ENCODE data around the gene SYNE1. TPM values are rescaled to one million over a fixed set of nuclear protein-coding genes. Genes with fewer than 3 reads are reported as not detected.
A peak's percentile ranks its signal among the peaks of the same experiment; 100 is the strongest.

SYNE1 gene
- total and polyA plus RNA-seq, 9 donors, result 70.4 to 279 (median 154) TPM

DNA sequence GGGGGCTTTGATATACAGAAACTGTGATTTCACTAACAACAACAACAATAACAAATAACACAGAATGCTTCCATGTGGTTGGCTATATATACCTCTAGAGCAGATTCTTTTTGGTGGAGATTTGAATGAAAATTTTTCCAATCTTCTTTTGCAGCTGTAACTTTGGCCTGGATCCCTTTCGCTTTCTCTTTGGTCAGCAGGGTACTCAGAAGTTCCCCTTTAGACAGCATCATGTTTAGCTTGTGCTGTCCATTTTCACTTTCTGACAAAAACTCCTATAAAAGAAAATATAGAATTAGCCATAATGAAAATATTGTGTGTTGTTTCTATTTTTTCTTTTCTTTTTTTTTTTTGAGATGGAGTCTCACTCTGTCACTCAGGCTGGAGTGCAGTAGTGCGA lies 264.2 kb downstream of the SYNE1 start:
- WGBS, 3 donors, result 95 to 96% (median 96%) methylated on average over 2 of the region's 2 CpGs
- Histone ChIP-seq H3K9me3 (no peaks in the 10 kb centered on the region), H3K36me3 (no peaks in the 10 kb centered on the region), H3K4me1 (ENCODE audit: insufficient read depth) (peaks cover 4% of the 10 kb centered on the region), H3K27me3 (no peaks in the 10 kb centered on the region), H3K4me3 (no peak overlapping the region), H3K27ac (no peak overlapping the region)
- intact Hi-C loops (cut with DNase I), result no loop called here
- TF ChIP-seq EP300 (IDR thresholded peaks at IDR 0.05) (no peak), POLR2A (IDR thresholded peaks at IDR 0.05) (no peak)
- TF ChIP-seq, protein P1, sequence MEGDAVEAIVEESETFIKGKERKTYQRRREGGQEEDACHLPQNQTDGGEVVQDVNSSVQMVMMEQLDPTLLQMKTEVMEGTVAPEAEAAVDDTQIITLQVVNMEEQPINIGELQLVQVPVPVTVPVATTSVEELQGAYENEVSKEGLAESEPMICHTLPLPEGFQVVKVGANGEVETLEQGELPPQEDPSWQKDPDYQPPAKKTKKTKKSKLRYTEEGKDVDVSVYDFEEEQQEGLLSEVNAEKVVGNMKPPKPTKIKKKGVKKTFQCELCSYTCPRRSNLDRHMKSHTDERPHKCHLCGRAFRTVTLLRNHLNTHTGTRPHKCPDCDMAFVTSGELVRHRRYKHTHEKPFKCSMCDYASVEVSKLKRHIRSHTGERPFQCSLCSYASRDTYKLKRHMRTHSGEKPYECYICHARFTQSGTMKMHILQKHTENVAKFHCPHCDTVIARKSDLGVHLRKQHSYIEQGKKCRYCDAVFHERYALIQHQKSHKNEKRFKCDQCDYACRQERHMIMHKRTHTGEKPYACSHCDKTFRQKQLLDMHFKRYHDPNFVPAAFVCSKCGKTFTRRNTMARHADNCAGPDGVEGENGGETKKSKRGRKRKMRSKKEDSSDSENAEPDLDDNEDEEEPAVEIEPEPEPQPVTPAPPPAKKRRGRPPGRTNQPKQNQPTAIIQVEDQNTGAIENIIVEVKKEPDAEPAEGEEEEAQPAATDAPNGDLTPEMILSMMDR (IDR thresholded peaks at IDR 0.05), result no peak
- no peak for DNase-seq

DNA sequence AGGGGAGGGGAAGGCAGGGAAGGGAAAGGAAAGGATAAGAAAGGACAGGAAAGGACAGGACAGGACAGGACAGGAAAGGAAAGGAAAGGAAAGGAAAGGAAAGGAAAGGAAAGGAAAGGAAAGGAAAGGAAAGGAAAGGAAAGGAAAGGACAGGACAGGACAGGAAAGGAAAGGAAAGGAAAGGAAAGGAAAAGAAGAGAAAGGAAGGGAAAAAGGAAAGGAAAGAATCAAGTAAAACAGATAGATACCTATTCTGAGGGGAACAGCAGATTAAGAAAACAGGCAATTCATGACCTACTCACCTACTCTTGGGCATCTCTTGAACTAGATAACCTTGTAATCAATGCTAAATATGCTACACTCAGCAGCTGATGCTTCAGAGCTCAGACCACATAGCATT lies 265.4 kb downstream of the SYNE1 start:
- Histone ChIP-seq H3K27ac (no peak overlapping the region), H3K36me3 (no peaks in the 10 kb centered on the region), H3K27me3 (no peaks in the 10 kb centered on the region), H3K4me1 (ENCODE audit: insufficient read depth) (peaks cover 2% of the 10 kb centered on the region), H3K4me3 (no peak overlapping the region), H3K9me3 (no peaks in the 10 kb centered on the region)
- DNase-seq, result no peak
- intact Hi-C loops (cut with DNase I), result no loop called here
- no peak for TF ChIP-seq POLR2A (IDR thresholded peaks at IDR 0.05)
- TF ChIP-seq, protein P1 (IDR thresholded peaks at IDR 0.05), result no peak
- TF ChIP-seq EP300 (IDR thresholded peaks at IDR 0.05), result no peak

DNA sequence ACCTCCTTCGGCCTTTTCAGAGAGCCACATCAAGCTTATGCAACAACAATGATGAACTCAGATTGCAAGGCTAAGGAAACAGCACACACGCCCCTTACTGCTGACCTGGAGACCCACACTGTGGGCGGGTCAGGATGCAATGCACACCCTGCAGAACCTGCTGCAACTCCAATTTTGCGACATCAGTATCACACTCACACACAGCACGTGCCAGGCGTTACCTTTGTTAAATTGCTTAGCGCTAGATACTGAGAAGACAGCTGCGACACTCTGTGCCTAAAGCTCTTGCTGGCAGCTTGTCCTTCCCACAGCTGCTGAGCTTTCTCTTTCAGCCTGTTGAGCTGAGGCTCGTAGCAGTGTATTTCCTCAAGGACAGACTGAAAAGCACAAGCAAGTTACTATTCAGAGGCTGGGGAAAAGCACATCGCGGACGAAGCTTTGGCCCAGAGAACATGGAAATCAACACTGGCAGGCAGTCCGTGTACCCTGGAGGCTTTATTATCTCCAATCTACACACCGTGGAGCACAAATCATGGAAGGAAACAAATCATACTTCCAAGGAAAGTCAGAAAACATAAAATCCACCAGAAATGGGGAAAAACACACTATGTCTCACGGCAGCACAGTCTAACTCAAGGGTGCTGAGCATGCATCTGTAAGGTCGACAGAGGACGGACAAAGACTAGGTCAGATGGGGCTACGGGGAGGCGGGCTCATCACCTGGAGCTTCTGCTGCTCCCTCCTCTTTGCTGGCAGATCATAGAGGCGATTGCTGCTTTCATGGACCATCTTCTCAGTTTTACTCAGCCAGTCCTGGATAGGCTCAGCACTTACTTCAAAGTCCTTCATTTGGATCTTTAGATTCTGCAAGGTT lies 268.2 kb downstream of the SYNE1 start:
- DNase-seq, result peak; percentile 64 to 75 (median 65)
- peaks cover 2% of the 10 kb centered on the region for H3K4me1 ChIP-seq (ENCODE audit: insufficient read depth)
- no peaks in the 10 kb centered on the region for H3K36me3 ChIP-seq
- no peaks in the 10 kb centered on the region for H3K27me3 ChIP-seq
- no peak for TF ChIP-seq EP300 (IDR thresholded peaks at IDR 0.05)
- no peak for TF ChIP-seq POLR2A (IDR thresholded peaks at IDR 0.05)
- TF ChIP-seq, protein P1 (IDR thresholded peaks at IDR 0.05), result no peak
- no peak overlapping the region for H3K4me3 ChIP-seq
- no peaks in the 10 kb centered on the region for H3K9me3 ChIP-seq
- intact Hi-C loops (cut with DNase I), result no loop called here
- peak overlapping the region in 1 of 2 donors; percentile 79 for H3K27ac ChIP-seq
- WGBS, 3 donors, result 10 to 20% (median 13%) methylated on average over 20 of the region's 20 CpGs

DNA sequence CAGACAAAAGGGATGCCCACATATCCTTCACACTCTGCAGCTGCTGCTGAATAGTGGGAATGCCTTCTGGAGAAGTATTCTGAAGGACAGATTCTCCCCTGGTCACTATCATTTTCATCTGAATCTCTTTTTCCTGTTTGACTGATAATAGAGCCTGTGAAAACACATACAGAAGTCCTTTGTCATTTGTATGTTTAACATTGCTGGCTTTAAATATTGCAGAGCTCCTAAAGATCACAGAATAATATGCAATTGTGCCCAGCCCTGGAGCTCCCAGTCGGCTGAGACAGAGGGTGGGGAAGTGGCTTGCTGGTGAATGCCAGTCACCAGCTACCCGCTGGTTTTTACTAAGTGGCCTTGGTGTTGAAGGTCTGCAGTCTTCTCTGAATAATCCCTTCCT lies 272.3 kb downstream of the SYNE1 start:
- Histone ChIP-seq H3K4me1 (ENCODE audit: insufficient read depth) (peaks cover 2% of the 10 kb centered on the region), H3K4me3 (no peak overlapping the region), H3K36me3 (no peaks in the 10 kb centered on the region), H3K9me3 (no peaks in the 10 kb centered on the region), H3K27ac (no peak overlapping the region), H3K27me3 (no peaks in the 10 kb centered on the region)
- TF ChIP-seq EP300 (IDR thresholded peaks at IDR 0.05) (no peak), POLR2A (IDR thresholded peaks at IDR 0.05) (no peak)
- TF ChIP-seq, protein P1 (IDR thresholded peaks at IDR 0.05), result no peak
- intact Hi-C loops (cut with DNase I), result no loop called here
- 76% methylated on average over 2 of the region's 2 CpGs for WGBS, 3 donors
- no peak for DNase-seq

All from ovary (tissue), 9 donors.